HepG2 (cell line): ENCODE data around the gene ACSM2A. TPM values are rescaled to one million over a fixed set of nuclear protein-coding genes. Genes with fewer than 3 reads are reported as not detected.

Experiments used
- AGO1 ChIP-seq: fragments of 200-400 bp; formaldehyde crosslinking; IDR thresholded peaks from 2 replicates; pipeline ENCODE4 v1.6.1; 2017; ENCODE audit warnings: mild to moderate bottlenecking, low read depth, low read length, moderate library complexity; ENCODE audit not compliant: poor library complexity, severe bottlenecking
- CAMTA2 ChIP-seq: sonication (generic); formaldehyde crosslinking; IDR thresholded peaks from 2 replicates; pipeline ENCODE4 v1.4.0; 2020; ENCODE audit warnings: mild to moderate bottlenecking, missing genetic modification reagents, borderline replicate concordance
- CC2D1A ChIP-seq: sonication (generic); formaldehyde crosslinking; IDR thresholded peaks from 2 replicates; pipeline ENCODE4 v1.8.1; 2023; ENCODE audit warnings: mild to moderate bottlenecking, missing genetic modification reagents
- EP300 ChIP-seq, 3 experiments: sonication (generic) in 1 of 3; formaldehyde crosslinking in 1 of 3; IDR thresholded peaks; 2 replicates each; pipeline versions ENCODE4 v1.5.1 to v1.6.1; 2011 to 2020; ENCODE audit warnings: low read depth in 2 of 3, low read length in 2 of 3, borderline replicate concordance in 1 of 3, improper control_type of control experiment in 1 of 3, mild to moderate bottlenecking in 1 of 3, missing genetic modification reagents in 1 of 3, moderate library complexity in 1 of 3
- FOXA3 ChIP-seq: IDR thresholded peaks from 2 replicates; pipeline ENCODE4 v1.6.1; 2016; ENCODE audit warnings: missing genetic modification reagents, missing compliant biosample characterization
- MBD4 ChIP-seq: IDR thresholded peaks from 2 replicates; pipeline ENCODE4 v1.6.1; 2012; ENCODE audit warnings: low read length, inconsistent platforms, borderline replicate concordance
- NCOA2 ChIP-seq: sonication (generic); formaldehyde crosslinking; IDR thresholded peaks from 2 replicates; pipeline ENCODE4 v1.8.0; 2022; ENCODE audit warnings: inconsistent platforms
- RXRA ChIP-seq: sonication (generic); formaldehyde crosslinking; IDR thresholded peaks from 2 replicates; pipeline ENCODE4 v1.5.1; 2020; ENCODE audit warnings: missing genetic modification reagents
- ZFP62 ChIP-seq: sonication (generic); formaldehyde crosslinking; IDR thresholded peaks from 2 replicates; pipeline ENCODE4 v1.4.0; 2020; ENCODE audit warnings: missing genetic modification reagents
- ZKSCAN8 ChIP-seq: IDR thresholded peaks from 2 replicates; pipeline ENCODE4 v1.6.1; 2016; ENCODE audit warnings: borderline replicate concordance, missing genetic modification reagents, missing compliant biosample characterization
- ZMAT3 ChIP-seq: sonication (generic); formaldehyde crosslinking; conservative IDR thresholded peaks from 2 replicates; pipeline ENCODE4 v1.7.0; 2021; ENCODE audit warnings: missing genetic modification reagents
- ZNF468 ChIP-seq: sonication (generic); formaldehyde crosslinking; IDR thresholded peaks from 2 replicates; pipeline ENCODE4 v1.8.0; 2022; ENCODE audit warnings: mild to moderate bottlenecking, moderate library complexity, missing genetic modification reagents
- polyA plus RNA-seq, 8 experiments: library from polyadenylated mRNA; depleted of rRNA in 3 of 8; stranded (reverse) in 7 of 8; unstranded in 1 of 8; fragments of >200 nt; fragmentation: Illumina TruSeq in 4 of 8; extraction: Trizol in 4 of 8; gene quantifications; 2 replicates each; pipeline versions ENCODE4 v1.2.1 to v1.2.3, GENCODE V29; 2011 to 2016; ENCODE audit warnings: low read depth in 4 of 8, missing spikeins in 1 of 8, mixed read lengths in 1 of 8; ENCODE audit not compliant: insufficient read depth in 1 of 8
- total RNA-seq, 5 experiments: library from RNA; depleted of rRNA; stranded (reverse); fragments of >200 nt; fragmentation: Illumina TruSeq; extraction: Trizol; gene quantifications; 2 replicates each; pipeline ENCODE4 v1.2.3, GENCODE V29; 2016; ENCODE audit warnings: low read depth in 1 of 5
- TF ChIP-seq, protein P1 (sequence below): sonication (generic); formaldehyde crosslinking; IDR thresholded peaks from 2 replicates; pipeline ENCODE4 v1.5.0; 2020; ENCODE audit warnings: missing genetic modification reagents
- TF ChIP-seq, protein P2 (sequence below): sonication (generic); formaldehyde crosslinking; IDR thresholded peaks from 2 replicates; pipeline ENCODE4 v1.4.0; 2020; ENCODE audit warnings: mild to moderate bottlenecking, low read depth, missing genetic modification reagents
- TF ChIP-seq, protein P3 (sequence below): sonication (generic); formaldehyde crosslinking; IDR thresholded peaks from 2 replicates; pipeline ENCODE4 v1.4.0; 2020; ENCODE audit warnings: missing genetic modification reagents
- TF ChIP-seq, protein P4 (sequence below), 2 experiments: sonication (generic) in 1 of 2; formaldehyde crosslinking in 1 of 2; IDR thresholded peaks; 2 replicates each; pipeline versions ENCODE4 v1.4.0 to v1.6.1; 2018 to 2020; ENCODE audit warnings: missing genetic modification reagents in 2 of 2, borderline replicate concordance in 1 of 2, low read depth in 1 of 2, mild to moderate bottlenecking in 1 of 2, missing biosample characterization in 1 of 2
- TF ChIP-seq, protein P5 (sequence below): sonication (generic); formaldehyde crosslinking; IDR thresholded peaks from 2 replicates; pipeline ENCODE4 v1.4.0; 2020; ENCODE audit warnings: low read depth, missing genetic modification reagents
- TF ChIP-seq, protein P6 (sequence below): sonication (generic); formaldehyde crosslinking; conservative IDR thresholded peaks from 2 replicates; pipeline ENCODE4 v1.4.0; 2020; ENCODE audit warnings: missing genetic modification reagents
- TF ChIP-seq, protein P7 (sequence below): sonication (generic); formaldehyde crosslinking; IDR thresholded peaks from 2 replicates; pipeline ENCODE4 v1.4.0; 2020; ENCODE audit warnings: mild to moderate bottlenecking, missing genetic modification reagents

The ACSM2A gene
- total and polyA plus RNA-seq, 2 of the 13 experiments (the other 11 are each of a cell fraction or from before 2014, with no cell fraction given) = 11.4 to 16.3 TPM

DNA sequence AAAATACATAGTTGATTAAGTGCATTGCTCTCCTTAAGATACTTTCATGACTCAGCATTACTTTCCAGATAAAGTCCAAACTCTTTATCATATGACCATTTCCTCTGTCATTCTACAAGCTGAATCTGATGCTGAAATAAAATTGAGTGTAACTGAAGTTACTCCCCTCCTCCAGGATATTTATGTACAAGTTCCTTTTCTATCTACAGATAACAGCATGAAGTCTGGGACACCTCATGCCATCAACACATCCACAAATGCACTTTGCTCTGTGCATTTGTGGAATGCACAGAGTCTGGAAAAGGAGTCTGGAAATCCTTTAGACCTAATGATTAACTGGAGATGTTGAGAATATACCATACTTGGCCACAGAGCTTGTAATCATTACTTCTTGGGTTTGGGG, 64.4 kb downstream of the ACSM2A start (continued):
- TF ChIP-seq, protein P1, sequence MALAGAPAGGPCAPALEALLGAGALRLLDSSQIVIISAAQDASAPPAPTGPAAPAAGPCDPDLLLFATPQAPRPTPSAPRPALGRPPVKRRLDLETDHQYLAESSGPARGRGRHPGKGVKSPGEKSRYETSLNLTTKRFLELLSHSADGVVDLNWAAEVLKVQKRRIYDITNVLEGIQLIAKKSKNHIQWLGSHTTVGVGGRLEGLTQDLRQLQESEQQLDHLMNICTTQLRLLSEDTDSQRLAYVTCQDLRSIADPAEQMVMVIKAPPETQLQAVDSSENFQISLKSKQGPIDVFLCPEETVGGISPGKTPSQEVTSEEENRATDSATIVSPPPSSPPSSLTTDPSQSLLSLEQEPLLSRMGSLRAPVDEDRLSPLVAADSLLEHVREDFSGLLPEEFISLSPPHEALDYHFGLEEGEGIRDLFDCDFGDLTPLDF (CRISPR knock-in tag) = no peak
- TF ChIP-seq NCOA2 (CRISPR knock-in tag) (no peak), CAMTA2 (CRISPR knock-in tag) (no peak), ZNF468 (CRISPR knock-in tag) (no peak), EP300 (IDR thresholded peaks at IDR 0.05; ENCODE audit: low read depth in 2 of 2, low read length in 2 of 2) (peak in 1 of 2 experiments; percentile 41; a peak in 1 of 4 replicates), EP300 (CRISPR knock-in tag; IDR thresholded peaks at IDR 0.05; ENCODE audit: borderline replicate concordance) (no peak), AGO1 (no peak), ZKSCAN8 (no peak), RXRA (CRISPR knock-in tag) (no peak), ZFP62 (CRISPR knock-in tag) (no peak), FOXA3 (CRISPR knock-in tag) (peak; percentile 28; the same call in 1 of the 2 replicates), ZMAT3 (CRISPR knock-in tag) (no peak), MBD4 (no peak), CC2D1A (CRISPR knock-in tag) (no peak)
- TF ChIP-seq, protein P2, sequence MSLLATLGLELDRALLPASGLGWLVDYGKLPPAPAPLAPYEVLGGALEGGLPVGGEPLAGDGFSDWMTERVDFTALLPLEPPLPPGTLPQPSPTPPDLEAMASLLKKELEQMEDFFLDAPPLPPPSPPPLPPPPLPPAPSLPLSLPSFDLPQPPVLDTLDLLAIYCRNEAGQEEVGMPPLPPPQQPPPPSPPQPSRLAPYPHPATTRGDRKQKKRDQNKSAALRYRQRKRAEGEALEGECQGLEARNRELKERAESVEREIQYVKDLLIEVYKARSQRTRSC (CRISPR knock-in tag) = no peak
- TF ChIP-seq, protein P3, sequence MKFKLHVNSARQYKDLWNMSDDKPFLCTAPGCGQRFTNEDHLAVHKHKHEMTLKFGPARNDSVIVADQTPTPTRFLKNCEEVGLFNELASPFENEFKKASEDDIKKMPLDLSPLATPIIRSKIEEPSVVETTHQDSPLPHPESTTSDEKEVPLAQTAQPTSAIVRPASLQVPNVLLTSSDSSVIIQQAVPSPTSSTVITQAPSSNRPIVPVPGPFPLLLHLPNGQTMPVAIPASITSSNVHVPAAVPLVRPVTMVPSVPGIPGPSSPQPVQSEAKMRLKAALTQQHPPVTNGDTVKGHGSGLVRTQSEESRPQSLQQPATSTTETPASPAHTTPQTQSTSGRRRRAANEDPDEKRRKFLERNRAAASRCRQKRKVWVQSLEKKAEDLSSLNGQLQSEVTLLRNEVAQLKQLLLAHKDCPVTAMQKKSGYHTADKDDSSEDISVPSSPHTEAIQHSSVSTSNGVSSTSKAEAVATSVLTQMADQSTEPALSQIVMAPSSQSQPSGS = no peak
- TF ChIP-seq, protein P4, sequence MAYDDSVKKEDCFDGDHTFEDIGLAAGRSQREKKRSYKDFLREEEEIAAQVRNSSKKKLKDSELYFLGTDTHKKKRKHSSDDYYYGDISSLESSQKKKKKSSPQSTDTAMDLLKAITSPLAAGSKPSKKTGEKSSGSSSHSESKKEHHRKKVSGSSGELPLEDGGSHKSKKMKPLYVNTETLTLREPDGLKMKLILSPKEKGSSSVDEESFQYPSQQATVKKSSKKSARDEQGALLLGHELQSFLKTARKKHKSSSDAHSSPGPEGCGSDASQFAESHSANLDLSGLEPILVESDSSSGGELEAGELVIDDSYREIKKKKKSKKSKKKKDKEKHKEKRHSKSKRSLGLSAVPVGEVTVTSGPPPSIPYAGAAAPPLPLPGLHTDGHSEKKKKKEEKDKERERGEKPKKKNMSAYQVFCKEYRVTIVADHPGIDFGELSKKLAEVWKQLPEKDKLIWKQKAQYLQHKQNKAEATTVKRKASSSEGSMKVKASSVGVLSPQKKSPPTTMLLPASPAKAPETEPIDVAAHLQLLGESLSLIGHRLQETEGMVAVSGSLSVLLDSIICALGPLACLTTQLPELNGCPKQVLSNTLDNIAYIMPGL (CRISPR knock-in tag; IDR thresholded peaks at IDR 0.05; ENCODE audit: borderline replicate concordance in 1 of 2, low read depth in 1 of 2) = no peak
- TF ChIP-seq, protein P5, sequence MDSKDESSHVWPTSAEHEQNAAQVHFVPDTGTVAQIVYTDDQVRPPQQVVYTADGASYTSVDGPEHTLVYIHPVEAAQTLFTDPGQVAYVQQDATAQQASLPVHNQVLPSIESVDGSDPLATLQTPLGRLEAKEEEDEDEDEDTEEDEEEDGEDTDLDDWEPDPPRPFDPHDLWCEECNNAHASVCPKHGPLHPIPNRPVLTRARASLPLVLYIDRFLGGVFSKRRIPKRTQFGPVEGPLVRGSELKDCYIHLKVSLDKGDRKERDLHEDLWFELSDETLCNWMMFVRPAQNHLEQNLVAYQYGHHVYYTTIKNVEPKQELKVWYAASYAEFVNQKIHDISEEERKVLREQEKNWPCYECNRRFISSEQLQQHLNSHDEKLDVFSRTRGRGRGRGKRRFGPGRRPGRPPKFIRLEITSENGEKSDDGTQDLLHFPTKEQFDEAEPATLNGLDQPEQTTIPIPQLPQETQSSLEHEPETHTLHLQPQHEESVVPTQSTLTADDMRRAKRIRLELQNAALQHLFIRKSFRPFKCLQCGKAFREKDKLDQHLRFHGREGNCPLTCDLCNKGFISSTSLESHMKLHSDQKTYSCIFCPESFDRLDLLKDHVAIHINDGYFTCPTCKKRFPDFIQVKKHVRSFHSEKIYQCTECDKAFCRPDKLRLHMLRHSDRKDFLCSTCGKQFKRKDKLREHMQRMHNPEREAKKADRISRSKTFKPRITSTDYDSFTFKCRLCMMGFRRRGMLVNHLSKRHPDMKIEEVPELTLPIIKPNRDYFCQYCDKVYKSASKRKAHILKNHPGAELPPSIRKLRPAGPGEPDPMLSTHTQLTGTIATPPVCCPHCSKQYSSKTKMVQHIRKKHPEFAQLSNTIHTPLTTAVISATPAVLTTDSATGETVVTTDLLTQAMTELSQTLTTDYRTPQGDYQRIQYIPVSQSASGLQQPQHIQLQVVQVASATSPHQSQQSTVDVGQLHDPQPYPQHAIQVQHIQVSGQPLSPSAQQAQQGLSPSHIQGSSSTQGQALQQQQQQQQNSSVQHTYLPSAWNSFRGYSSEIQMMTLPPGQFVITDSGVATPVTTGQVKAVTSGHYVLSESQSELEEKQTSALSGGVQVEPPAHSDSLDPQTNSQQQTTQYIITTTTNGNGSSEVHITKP = no peak
- TF ChIP-seq, protein P6, sequence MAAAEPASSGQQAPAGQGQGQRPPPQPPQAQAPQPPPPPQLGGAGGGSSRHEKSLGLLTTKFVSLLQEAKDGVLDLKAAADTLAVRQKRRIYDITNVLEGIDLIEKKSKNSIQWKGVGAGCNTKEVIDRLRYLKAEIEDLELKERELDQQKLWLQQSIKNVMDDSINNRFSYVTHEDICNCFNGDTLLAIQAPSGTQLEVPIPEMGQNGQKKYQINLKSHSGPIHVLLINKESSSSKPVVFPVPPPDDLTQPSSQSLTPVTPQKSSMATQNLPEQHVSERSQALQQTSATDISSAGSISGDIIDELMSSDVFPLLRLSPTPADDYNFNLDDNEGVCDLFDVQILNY = no peak
- TF ChIP-seq, protein P7, sequence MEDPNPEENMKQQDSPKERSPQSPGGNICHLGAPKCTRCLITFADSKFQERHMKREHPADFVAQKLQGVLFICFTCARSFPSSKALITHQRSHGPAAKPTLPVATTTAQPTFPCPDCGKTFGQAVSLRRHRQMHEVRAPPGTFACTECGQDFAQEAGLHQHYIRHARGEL (CRISPR knock-in tag) = no peak
